ENCODE data around the gene PRG3. TPM values are rescaled to one million over a fixed set of nuclear protein-coding genes. Genes with fewer than 3 reads are reported as not detected.

PRG3 gene
- total and polyA plus RNA-seq, 2 of the 13 experiments (the other 11 are each of a cell fraction or from before 2014, with no cell fraction given), result not detected

GRCh38 chr11:57335343-57336110 lies 45.4 kb downstream of the PRG3 start, which contains the start of gene SSRP1 (continued):
- TF ChIP-seq, protein P1, sequence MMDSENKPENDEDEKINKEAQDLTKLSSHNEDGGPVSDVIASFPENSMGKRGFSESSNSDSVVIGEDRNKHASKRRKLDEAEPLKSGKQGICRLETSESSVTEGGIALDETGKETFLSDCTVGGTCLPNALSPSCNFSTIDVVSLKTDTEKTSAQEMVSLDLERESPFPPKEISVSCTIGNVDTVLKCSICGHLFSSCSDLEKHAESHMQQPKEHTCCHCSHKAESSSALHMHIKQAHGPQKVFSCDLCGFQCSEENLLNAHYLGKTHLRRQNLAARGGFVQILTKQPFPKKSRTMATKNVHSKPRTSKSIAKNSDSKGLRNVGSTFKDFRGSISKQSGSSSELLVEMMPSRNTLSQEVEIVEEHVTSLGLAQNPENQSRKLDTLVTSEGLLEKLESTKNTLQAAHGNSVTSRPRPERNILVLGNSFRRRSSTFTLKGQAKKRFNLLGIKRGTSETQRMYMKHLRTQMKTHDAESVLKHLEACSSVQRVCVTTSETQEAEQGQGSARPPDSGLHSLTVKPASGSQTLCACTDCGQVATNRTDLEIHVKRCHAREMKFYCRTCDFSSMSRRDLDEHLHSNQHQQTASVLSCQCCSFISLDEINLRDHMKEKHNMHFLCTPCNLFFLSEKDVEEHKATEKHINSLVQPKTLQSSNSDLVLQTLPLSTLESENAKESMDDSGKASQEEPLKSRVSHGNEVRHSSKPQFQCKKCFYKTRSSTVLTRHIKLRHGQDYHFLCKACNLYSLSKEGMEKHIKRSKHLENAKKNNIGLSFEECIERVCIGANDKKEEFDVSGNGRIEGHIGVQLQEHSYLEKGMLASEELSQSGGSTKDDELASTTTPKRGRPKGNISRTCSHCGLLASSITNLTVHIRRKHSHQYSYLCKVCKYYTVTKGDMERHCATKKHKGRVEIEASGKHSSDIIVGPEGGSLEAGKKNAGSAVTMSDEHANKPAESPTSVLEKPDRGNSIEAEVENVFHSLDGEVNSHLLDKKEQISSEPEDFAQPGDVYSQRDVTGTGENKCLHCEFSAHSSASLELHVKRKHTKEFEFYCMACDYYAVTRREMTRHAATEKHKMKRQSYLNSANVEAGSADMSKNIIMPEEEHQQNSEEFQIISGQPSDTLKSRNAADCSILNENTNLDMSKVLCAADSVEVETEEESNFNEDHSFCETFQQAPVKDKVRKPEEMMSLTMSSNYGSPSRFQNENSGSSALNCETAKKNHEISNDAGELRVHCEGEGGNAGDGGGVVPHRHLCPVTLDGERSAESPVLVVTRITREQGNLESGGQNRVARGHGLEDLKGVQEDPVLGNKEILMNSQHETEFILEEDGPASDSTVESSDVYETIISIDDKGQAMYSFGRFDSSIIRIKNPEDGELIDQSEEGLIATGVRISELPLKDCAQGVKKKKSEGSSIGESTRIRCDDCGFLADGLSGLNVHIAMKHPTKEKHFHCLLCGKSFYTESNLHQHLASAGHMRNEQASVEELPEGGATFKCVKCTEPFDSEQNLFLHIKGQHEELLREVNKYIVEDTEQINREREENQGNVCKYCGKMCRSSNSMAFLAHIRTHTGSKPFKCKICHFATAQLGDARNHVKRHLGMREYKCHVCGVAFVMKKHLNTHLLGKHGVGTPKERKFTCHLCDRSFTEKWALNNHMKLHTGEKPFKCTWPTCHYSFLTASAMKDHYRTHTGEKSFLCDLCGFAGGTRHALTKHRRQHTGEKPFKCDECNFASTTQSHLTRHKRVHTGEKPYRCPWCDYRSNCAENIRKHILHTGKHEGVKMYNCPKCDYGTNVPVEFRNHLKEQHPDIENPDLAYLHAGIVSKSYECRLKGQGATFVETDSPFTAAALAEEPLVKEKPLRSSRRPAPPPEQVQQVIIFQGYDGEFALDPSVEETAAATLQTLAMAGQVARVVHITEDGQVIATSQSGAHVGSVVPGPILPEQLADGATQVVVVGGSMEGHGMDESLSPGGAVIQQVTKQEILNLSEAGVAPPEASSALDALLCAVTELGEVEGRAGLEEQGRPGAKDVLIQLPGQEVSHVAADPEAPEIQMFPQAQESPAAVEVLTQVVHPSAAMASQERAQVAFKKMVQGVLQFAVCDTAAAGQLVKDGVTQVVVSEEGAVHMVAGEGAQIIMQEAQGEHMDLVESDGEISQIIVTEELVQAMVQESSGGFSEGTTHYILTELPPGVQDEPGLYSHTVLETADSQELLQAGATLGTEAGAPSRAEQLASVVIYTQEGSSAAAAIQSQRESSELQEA (CRISPR knock-in tag; IDR thresholded peaks at IDR 0.05; ENCODE audit: not compliant biosample characterization), result no peak
- TF ChIP-seq TBX2 (CRISPR knock-in tag; IDR thresholded peaks at IDR 0.05; ENCODE audit: borderline replicate concordance), result no peak
- no peak for TF ChIP-seq ZNF383 (CRISPR knock-in tag; IDR thresholded peaks at IDR 0.05; ENCODE audit: borderline replicate concordance)
- TF ChIP-seq ZNF547 (CRISPR knock-in tag; IDR thresholded peaks at IDR 0.05), result 0 out of 2 replicates have a peak, but pooled peaks have one; percentile 21
- TF ChIP-seq PHF8 (CRISPR knock-in tag; IDR thresholded peaks at IDR 0.05), result peak; percentile 65
- no peak for TF ChIP-seq TEAD2 (CRISPR knock-in tag; IDR thresholded peaks at IDR 0.05)
- no peak for TF ChIP-seq ZNF644 (CRISPR knock-in tag; IDR thresholded peaks at IDR 0.05; ENCODE audit: low read depth)
- peak; percentile 53; the same call in 1 of the 2 replicates for TF ChIP-seq ZNF749 (CRISPR knock-in tag; IDR thresholded peaks at IDR 0.05; ENCODE audit: borderline replicate concordance)
- TF ChIP-seq NR2F1 (CRISPR knock-in tag; IDR thresholded peaks at IDR 0.05), result no peak
- no peak for TF ChIP-seq DNMT1 (CRISPR knock-in tag; IDR thresholded peaks at IDR 0.05)
- no peak for TF ChIP-seq ATAD3A (CRISPR knock-in tag; IDR thresholded peaks at IDR 0.05)
- no peak for TF ChIP-seq GLI4 (CRISPR knock-in tag; IDR thresholded peaks at IDR 0.05; ENCODE audit: borderline replicate concordance)
- 0 out of 2 replicates have a peak, but pooled peaks have one; percentile 28 for TF ChIP-seq WIZ (CRISPR knock-in tag; IDR thresholded peaks at IDR 0.05)
- TF ChIP-seq, protein P2, sequence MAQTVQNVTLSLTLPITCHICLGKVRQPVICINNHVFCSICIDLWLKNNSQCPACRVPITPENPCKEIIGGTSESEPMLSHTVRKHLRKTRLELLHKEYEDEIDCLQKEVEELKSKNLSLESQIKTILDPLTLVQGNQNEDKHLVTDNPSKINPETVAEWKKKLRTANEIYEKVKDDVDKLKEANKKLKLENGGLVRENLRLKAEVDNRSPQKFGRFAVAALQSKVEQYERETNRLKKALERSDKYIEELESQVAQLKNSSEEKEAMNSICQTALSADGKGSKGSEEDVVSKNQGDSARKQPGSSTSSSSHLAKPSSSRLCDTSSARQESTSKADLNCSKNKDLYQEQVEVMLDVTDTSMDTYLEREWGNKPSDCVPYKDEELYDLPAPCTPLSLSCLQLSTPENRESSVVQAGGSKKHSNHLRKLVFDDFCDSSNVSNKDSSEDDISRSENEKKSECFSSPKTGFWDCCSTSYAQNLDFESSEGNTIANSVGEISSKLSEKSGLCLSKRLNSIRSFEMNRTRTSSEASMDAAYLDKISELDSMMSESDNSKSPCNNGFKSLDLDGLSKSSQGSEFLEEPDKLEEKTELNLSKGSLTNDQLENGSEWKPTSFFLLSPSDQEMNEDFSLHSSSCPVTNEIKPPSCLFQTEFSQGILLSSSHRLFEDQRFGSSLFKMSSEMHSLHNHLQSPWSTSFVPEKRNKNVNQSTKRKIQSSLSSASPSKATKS (CRISPR knock-in tag; IDR thresholded peaks at IDR 0.05), result no peak
- TF ChIP-seq SP140L (CRISPR knock-in tag; IDR thresholded peaks at IDR 0.05; ENCODE audit: borderline replicate concordance), result no peak
- TF ChIP-seq ZNF276 (CRISPR knock-in tag; IDR thresholded peaks at IDR 0.05; ENCODE audit: low read depth), result no peak
- no peak for TF ChIP-seq ZMYM2 (CRISPR knock-in tag; IDR thresholded peaks at IDR 0.05)

All from HepG2 (cell line).